HEK293 (cell line): Measurements from ENCODE around the gene CANT1.

Experiments
- CTCF ChIA-PET: fragments of 350-600 bp; formaldehyde crosslinking; extraction: SDS; loops from one replicate; lab custom pipeline; 2021; ENCODE audit warnings: antibody characterized with exemption; lab: Yijun Ruan, JAX
- POLR2A ChIA-PET: fragments of 300-600 bp; formaldehyde crosslinking; extraction: SDS; loops from one replicate; lab custom pipeline; 2020; ENCODE audit warnings: antibody characterized with exemption, inconsistent platforms; lab: Yijun Ruan, JAX
- H3K27ac ChIP-seq: fragments of 200-500 bp; sonication (Bioruptor generic); 2 replicates; pipeline ENCODE4 v1.5.1; 2014; ENCODE audit warnings: low read depth, low read length, control low read depth, inconsistent platforms; ENCODE audit errors: extremely low read depth
- H3K36me3 ChIP-seq, 2 experiments: fragments of 200-500 bp in 1 of 2; sonication (Bioruptor generic) in 1 of 2; 1 replicate in 1 of 2; 2 replicates in 1 of 2; pipeline ENCODE4 v1.5.1; 2014 to 2017; ENCODE audit warnings: inconsistent platforms in 2 of 2, low read length in 2 of 2; ENCODE audit not compliant: control insufficient read depth in 2 of 2, insufficient read depth in 1 of 2
- H3K4me1 ChIP-seq: fragments of 200-500 bp; sonication (Bioruptor generic); 2 replicates; pipeline ENCODE4 v1.5.1; 2014; ENCODE audit warnings: mild to moderate bottlenecking, low read length, inconsistent platforms; ENCODE audit not compliant: control insufficient read depth, insufficient read depth
- H3K4me3 ChIP-seq: 2 replicates; pipeline ENCODE4 v1.5.1; 2011; ENCODE audit warnings: low read depth, mild to moderate bottlenecking, control low read depth, low read length, moderate library complexity
- H3K9me3 ChIP-seq: fragments of 200-500 bp; sonication (Bioruptor generic); 2 replicates; pipeline ENCODE4 v1.5.1; 2014; ENCODE audit warnings: low read depth, low read length, inconsistent platforms; ENCODE audit not compliant: control insufficient read depth, insufficient read depth
- GLIS2 ChIP-seq: fragments of 450-650 bp; formaldehyde crosslinking; IDR thresholded peaks from 2 replicates; pipeline ENCODE4 v1.5.1; 2016; ENCODE audit warnings: missing biosample characterization, missing genetic modification characterization
- IKZF3 ChIP-seq: fragments of 450-650 bp; IDR thresholded peaks from 2 replicates; pipeline ENCODE4 v1.5.0; 2018; ENCODE audit warnings: missing biosample characterization, mild to moderate bottlenecking, missing genetic modification characterization, moderate library complexity
- KLF9 ChIP-seq: fragments of 450-650 bp; formaldehyde crosslinking; IDR thresholded peaks from 2 replicates; pipeline ENCODE4 v1.5.1; 2016; ENCODE audit warnings: missing biosample characterization, missing genetic modification characterization, low read depth
- OSR2 ChIP-seq: fragments of 450-650 bp; formaldehyde crosslinking; IDR thresholded peaks from 2 replicates; pipeline ENCODE4 v1.5.1; 2016; ENCODE audit warnings: missing biosample characterization, missing genetic modification characterization
- SALL2 ChIP-seq: fragments of 450-650 bp; formaldehyde crosslinking; IDR thresholded peaks from 2 replicates; pipeline ENCODE4 v1.5.0; 2017; ENCODE audit warnings: missing biosample characterization, mild to moderate bottlenecking, missing genetic modification characterization, borderline replicate concordance
- ZNF114 ChIP-seq: fragments of 450-650 bp; formaldehyde crosslinking; IDR thresholded peaks from 2 replicates; pipeline ENCODE4 v1.5.0; 2017; ENCODE audit warnings: missing biosample characterization, missing genetic modification characterization
- ZNF274 ChIP-seq, 2 experiments: fragments of 200-500 bp in 1 of 2; fragments of 450-650 bp in 1 of 2; sonication (Bioruptor generic) in 1 of 2; formaldehyde crosslinking in 1 of 2; IDR thresholded peaks; 2 replicates each; pipeline versions ENCODE4 v1.5.1 to v1.6.1; 2014 to 2016; ENCODE audit warnings: borderline replicate concordance in 1 of 2, inconsistent platforms in 1 of 2, low read length in 1 of 2, missing biosample characterization in 1 of 2, missing genetic modification characterization in 1 of 2
- ZNF302 ChIP-seq: fragments of 450-650 bp; formaldehyde crosslinking; IDR thresholded peaks from 2 replicates; pipeline ENCODE4 v1.5.1; 2016; ENCODE audit warnings: missing biosample characterization, missing genetic modification characterization, low read depth
- ZNF394 ChIP-seq: fragments of 450-650 bp; formaldehyde crosslinking; IDR thresholded peaks from 2 replicates; pipeline ENCODE4 v1.5.1; 2016; ENCODE audit warnings: missing biosample characterization, missing genetic modification characterization, mild to moderate bottlenecking, moderate library complexity, borderline replicate concordance
- ZNF423 ChIP-seq: fragments of 450-650 bp; formaldehyde crosslinking; IDR thresholded peaks from 2 replicates; pipeline ENCODE4 v1.5.1; 2016; ENCODE audit warnings: missing biosample characterization, missing genetic modification characterization
- ZNF473 ChIP-seq: fragments of 450-650 bp; formaldehyde crosslinking; IDR thresholded peaks from 2 replicates; pipeline ENCODE4 v1.5.1; 2017; ENCODE audit warnings: missing biosample characterization, missing genetic modification characterization
- ZNF548 ChIP-seq: fragments of 450-650 bp; formaldehyde crosslinking; IDR thresholded peaks from 2 replicates; pipeline ENCODE4 v1.5.1; 2016; ENCODE audit warnings: missing biosample characterization, missing genetic modification characterization
- ZNF549 ChIP-seq: fragments of 450-650 bp; IDR thresholded peaks from 2 replicates; pipeline ENCODE4 v1.5.1; 2018; ENCODE audit warnings: missing biosample characterization, missing genetic modification characterization, mild to moderate bottlenecking, inconsistent platforms, moderate library complexity
- ZNF560 ChIP-seq: fragments of 450-650 bp; formaldehyde crosslinking; IDR thresholded peaks from 2 replicates; pipeline ENCODE4 v1.5.1; 2017; ENCODE audit warnings: missing biosample characterization, missing genetic modification characterization, borderline replicate concordance
- ZNF596 ChIP-seq: fragments of 450-650 bp; IDR thresholded peaks from 2 replicates; pipeline ENCODE4 v1.5.0; 2018; ENCODE audit warnings: missing biosample characterization, mild to moderate bottlenecking, missing genetic modification characterization, moderate library complexity
- ZNF629 ChIP-seq: fragments of 450-650 bp; formaldehyde crosslinking; IDR thresholded peaks from 2 replicates; pipeline ENCODE4 v1.5.1; 2017; ENCODE audit warnings: missing biosample characterization, missing genetic modification characterization
- ZSCAN30 ChIP-seq: fragments of 450-650 bp; IDR thresholded peaks from 2 replicates; pipeline ENCODE4 v1.5.1; 2018; ENCODE audit warnings: missing biosample characterization, mild to moderate bottlenecking, missing genetic modification characterization, moderate library complexity
- TF ChIP-seq, protein P1 (sequence below): fragments of 450-650 bp; formaldehyde crosslinking; IDR thresholded peaks from 2 replicates; pipeline ENCODE4 v1.5.1; 2017; ENCODE audit warnings: missing biosample characterization, missing genetic modification characterization
- TF ChIP-seq, protein P2 (sequence below): fragments of 450-650 bp; formaldehyde crosslinking; IDR thresholded peaks from 2 replicates; pipeline ENCODE4 v1.5.1; 2016; ENCODE audit warnings: missing biosample characterization, missing genetic modification characterization, low read depth
- TF ChIP-seq, protein P3 (sequence below): fragments of 450-650 bp; formaldehyde crosslinking; optimal IDR thresholded peaks from 2 replicates; pipeline ENCODE3; 2016; ENCODE audit warnings: missing biosample characterization, mild to moderate bottlenecking, missing genetic modification characterization
- TF ChIP-seq, protein P4 (sequence below): fragments of 450-650 bp; formaldehyde crosslinking; IDR thresholded peaks from 2 replicates; pipeline ENCODE4; 2016; ENCODE audit warnings: missing biosample characterization, missing genetic modification characterization
- TF ChIP-seq, protein P5 (sequence below): IDR thresholded peaks from 2 replicates; pipeline ENCODE4 v1.6.1; 2011; ENCODE audit warnings: mild to moderate bottlenecking, low read depth, low read length, borderline replicate concordance

Gene CANT1

GRCh38 chr17:78977997-78978973 is 31.3 kb downstream of the CANT1 start (continued):
- no peak for TF ChIP-seq ZNF394 (tag by site-specific recombination)
- TF ChIP-seq ZNF549 (tag by site-specific recombination), result no peak

DNA sequence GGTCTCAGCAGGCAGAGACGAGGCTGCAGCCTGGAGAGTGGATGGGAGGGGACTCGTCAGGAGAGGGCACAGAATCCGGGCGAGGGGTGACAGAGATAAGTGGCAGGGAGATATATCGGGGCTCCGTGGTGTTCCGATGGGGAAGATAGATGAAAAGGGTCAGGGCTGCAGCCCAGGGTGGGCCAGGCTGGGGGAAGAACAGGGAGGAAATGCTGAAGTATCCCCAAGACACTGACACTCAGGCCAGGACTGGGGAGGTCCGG is 32.0 kb downstream of the CANT1 start:
- H3K4me3 ChIP-seq, result no peak overlapping the region
- ChIA-PET POLR2A (no interaction called here), CTCF (no interaction called here)
- no peaks in the 10 kb centered on the region for H3K9me3 ChIP-seq
- no peak for TF ChIP-seq ZSCAN30
- TF ChIP-seq, protein P1, sequence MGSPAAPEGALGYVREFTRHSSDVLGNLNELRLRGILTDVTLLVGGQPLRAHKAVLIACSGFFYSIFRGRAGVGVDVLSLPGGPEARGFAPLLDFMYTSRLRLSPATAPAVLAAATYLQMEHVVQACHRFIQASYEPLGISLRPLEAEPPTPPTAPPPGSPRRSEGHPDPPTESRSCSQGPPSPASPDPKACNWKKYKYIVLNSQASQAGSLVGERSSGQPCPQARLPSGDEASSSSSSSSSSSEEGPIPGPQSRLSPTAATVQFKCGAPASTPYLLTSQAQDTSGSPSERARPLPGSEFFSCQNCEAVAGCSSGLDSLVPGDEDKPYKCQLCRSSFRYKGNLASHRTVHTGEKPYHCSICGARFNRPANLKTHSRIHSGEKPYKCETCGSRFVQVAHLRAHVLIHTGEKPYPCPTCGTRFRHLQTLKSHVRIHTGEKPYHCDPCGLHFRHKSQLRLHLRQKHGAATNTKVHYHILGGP (tag by site-specific recombination), result no peak
- TF ChIP-seq ZNF596 (tag by site-specific recombination), result no peak
- TF ChIP-seq, protein P2, sequence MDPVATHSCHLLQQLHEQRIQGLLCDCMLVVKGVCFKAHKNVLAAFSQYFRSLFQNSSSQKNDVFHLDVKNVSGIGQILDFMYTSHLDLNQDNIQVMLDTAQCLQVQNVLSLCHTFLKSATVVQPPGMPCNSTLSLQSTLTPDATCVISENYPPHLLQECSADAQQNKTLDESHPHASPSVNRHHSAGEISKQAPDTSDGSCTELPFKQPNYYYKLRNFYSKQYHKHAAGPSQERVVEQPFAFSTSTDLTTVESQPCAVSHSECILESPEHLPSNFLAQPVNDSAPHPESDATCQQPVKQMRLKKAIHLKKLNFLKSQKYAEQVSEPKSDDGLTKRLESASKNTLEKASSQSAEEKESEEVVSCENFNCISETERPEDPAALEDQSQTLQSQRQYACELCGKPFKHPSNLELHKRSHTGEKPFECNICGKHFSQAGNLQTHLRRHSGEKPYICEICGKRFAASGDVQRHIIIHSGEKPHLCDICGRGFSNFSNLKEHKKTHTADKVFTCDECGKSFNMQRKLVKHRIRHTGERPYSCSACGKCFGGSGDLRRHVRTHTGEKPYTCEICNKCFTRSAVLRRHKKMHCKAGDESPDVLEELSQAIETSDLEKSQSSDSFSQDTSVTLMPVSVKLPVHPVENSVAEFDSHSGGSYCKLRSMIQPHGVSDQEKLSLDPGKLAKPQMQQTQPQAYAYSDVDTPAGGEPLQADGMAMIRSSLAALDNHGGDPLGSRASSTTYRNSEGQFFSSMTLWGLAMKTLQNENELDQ, result no peak
- TF ChIP-seq, protein P3, sequence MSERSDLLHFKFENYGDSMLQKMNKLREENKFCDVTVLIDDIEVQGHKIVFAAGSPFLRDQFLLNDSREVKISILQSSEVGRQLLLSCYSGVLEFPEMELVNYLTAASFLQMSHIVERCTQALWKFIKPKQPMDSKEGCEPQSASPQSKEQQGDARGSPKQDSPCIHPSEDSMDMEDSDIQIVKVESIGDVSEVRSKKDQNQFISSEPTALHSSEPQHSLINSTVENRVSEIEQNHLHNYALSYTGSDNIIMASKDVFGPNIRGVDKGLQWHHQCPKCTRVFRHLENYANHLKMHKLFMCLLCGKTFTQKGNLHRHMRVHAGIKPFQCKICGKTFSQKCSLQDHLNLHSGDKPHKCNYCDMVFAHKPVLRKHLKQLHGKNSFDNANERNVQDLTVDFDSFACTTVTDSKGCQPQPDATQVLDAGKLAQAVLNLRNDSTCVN (tag by site-specific recombination), result no peak
- no peak for TF ChIP-seq ZNF302 (tag by site-specific recombination)
- no peak for TF ChIP-seq GLIS2
- TF ChIP-seq ZNF114 (tag by site-specific recombination), result no peak
- TF ChIP-seq OSR2, result no peak
- no peak for TF ChIP-seq ZNF423 (tag by site-specific recombination)
- TF ChIP-seq, protein P4, sequence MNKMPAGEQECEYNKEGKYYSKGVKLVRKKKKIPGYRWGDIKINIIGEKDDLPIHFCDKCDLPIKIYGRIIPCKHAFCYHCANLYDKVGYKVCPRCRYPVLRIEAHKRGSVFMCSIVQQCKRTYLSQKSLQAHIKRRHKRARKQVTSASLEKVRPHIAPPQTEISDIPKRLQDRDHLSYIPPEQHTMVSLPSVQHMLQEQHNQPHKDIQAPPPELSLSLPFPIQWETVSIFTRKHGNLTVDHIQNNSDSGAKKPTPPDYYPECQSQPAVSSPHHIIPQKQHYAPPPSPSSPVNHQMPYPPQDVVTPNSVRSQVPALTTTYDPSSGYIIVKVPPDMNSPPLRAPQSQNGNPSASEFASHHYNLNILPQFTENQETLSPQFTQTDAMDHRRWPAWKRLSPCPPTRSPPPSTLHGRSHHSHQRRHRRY (tag by site-specific recombination), result no peak
- TF ChIP-seq, protein P5, sequence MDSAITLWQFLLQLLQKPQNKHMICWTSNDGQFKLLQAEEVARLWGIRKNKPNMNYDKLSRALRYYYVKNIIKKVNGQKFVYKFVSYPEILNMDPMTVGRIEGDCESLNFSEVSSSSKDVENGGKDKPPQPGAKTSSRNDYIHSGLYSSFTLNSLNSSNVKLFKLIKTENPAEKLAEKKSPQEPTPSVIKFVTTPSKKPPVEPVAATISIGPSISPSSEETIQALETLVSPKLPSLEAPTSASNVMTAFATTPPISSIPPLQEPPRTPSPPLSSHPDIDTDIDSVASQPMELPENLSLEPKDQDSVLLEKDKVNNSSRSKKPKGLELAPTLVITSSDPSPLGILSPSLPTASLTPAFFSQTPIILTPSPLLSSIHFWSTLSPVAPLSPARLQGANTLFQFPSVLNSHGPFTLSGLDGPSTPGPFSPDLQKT, result no peak
- no peak for TF ChIP-seq ZNF274 (IDR thresholded peaks at IDR 0.05; ENCODE audit: low read length)
- no peak for TF ChIP-seq ZNF274 (tag by site-specific recombination; IDR thresholded peaks at IDR 0.05; ENCODE audit: borderline replicate concordance)
- no peak for TF ChIP-seq ZNF629 (tag by site-specific recombination)
- TF ChIP-seq SALL2, result no peak
- TF ChIP-seq ZNF473, result no peak
- TF ChIP-seq ZNF560 (tag by site-specific recombination), result no peak
- TF ChIP-seq IKZF3 (tag by site-specific recombination), result no peak
- TF ChIP-seq KLF9 (tag by site-specific recombination), result no peak
- TF ChIP-seq ZNF548 (tag by site-specific recombination), result no peak
- H3K4me1 ChIP-seq, result peaks cover 26% of the 10 kb centered on the region
- peak overlapping the region; percentile 47 for H3K27ac ChIP-seq
- peaks cover 0 to 47% of the 10 kb centered on the region in 2 experiments; a peak in 1 of 3 replicates for H3K36me3 ChIP-seq
